WTC11 (cell line): ENCODE data around the gene STK24. TPM values are rescaled to one million over a fixed set of nuclear protein-coding genes. Genes with fewer than 3 reads are reported as not detected.

Experiments used
- ATAC-seq: fragments of 200-7000 bp; cut with Tn5 transposase; 2 replicates; pipeline ENCODE4 v1.10.0; 2021; ENCODE audit warnings: mild to moderate bottlenecking, moderate library complexity
- CTCF ChIA-PET: fragments of 300-600 bp; sonication (Branson Sonifier 250); formaldehyde crosslinking; loops from one replicate; lab custom pipeline; 2021; ENCODE audit warnings: antibody characterized with exemption; lab: Charles Lee
- POLR2A ChIA-PET: fragments of 350-600 bp; sonication (Branson Sonifier 250); formaldehyde crosslinking; loops from one replicate; lab custom pipeline; 2021; ENCODE audit warnings: antibody characterized with exemption; lab: Charles Lee
- DNase-seq: peaks from one replicate; pipeline ENCODE4 v3.0.0; 2021; ENCODE audit warnings: low spot score
- H3K27ac Mint-ChIP-seq: 2 replicates; pipeline ENCODE4 v1.8.0; 2021; ENCODE audit warnings: mixed read lengths
- H3K27me3 Mint-ChIP-seq: 2 replicates; pipeline ENCODE4 v1.8.0; 2021; ENCODE audit warnings: low read depth, mild to moderate bottlenecking, moderate library complexity, mixed read lengths
- H3K36me3 Mint-ChIP-seq: 2 replicates; pipeline ENCODE4 v1.8.0; 2021; ENCODE audit warnings: mixed read lengths
- H3K4me1 Mint-ChIP-seq: 2 replicates; pipeline ENCODE4 v1.8.0; 2022; ENCODE audit warnings: mixed read lengths
- H3K4me3 Mint-ChIP-seq: 2 replicates; pipeline ENCODE4 v1.8.0; 2021; ENCODE audit warnings: mild to moderate bottlenecking, moderate library complexity, mixed read lengths
- H3K9me3 Mint-ChIP-seq: 2 replicates; pipeline ENCODE4 v1.8.0; 2021; ENCODE audit warnings: mixed read lengths
- ETV6 ChIP-seq: sonication (generic); formaldehyde crosslinking; IDR thresholded peaks from 2 replicates; pipeline ENCODE4 v1.8.1; 2022; ENCODE audit warnings: mild to moderate bottlenecking, missing genetic modification reagents
- FOXP4 ChIP-seq: sonication (generic); formaldehyde crosslinking; IDR thresholded peaks from 2 replicates; pipeline ENCODE4 v1.8.0; 2022; ENCODE audit warnings: mild to moderate bottlenecking, missing genetic modification reagents
- GABPB1 ChIP-seq: sonication (generic); formaldehyde crosslinking; IDR thresholded peaks from 2 replicates; pipeline ENCODE4 v1.8.1; 2023; ENCODE audit warnings: mild to moderate bottlenecking, missing genetic modification reagents
- GTF2I ChIP-seq: fragments of 250-450 bp; sonication (Bioruptor Pico); conservative IDR thresholded peaks from 2 replicates; pipeline ENCODE4 v1.4.0; 2021; ENCODE audit warnings: mild to moderate bottlenecking
- HMGXB4 ChIP-seq: sonication (generic); formaldehyde crosslinking; IDR thresholded peaks from 2 replicates; pipeline ENCODE4 v1.8.1; 2023; ENCODE audit warnings: mild to moderate bottlenecking, moderate library complexity, missing genetic modification reagents
- IRF1 ChIP-seq: sonication (generic); formaldehyde crosslinking; IDR thresholded peaks from 2 replicates; pipeline ENCODE4 v1.8.0; 2023; ENCODE audit warnings: missing genetic modification reagents
- JAZF1 ChIP-seq: fragments of 250-450 bp; sonication (Bioruptor Pico); IDR thresholded peaks from 2 replicates; pipeline ENCODE4 v1.9.0; 2021; ENCODE audit warnings: moderate library complexity, mild to moderate bottlenecking, inconsistent platforms
- MAX ChIP-seq: sonication (generic); formaldehyde crosslinking; IDR thresholded peaks from 2 replicates; pipeline ENCODE4 v1.8.0; 2022; ENCODE audit warnings: mild to moderate bottlenecking, missing genetic modification reagents
- MXD4 ChIP-seq: fragments of 250-450 bp; sonication (Bioruptor Pico); IDR thresholded peaks from 2 replicates; pipeline ENCODE4 v1.8.0; 2021; ENCODE audit warnings: mild to moderate bottlenecking, moderate library complexity, borderline replicate concordance
- MYBL2 ChIP-seq: sonication (generic); formaldehyde crosslinking; IDR thresholded peaks from 2 replicates; pipeline ENCODE4 v1.8.1; 2023; ENCODE audit warnings: mild to moderate bottlenecking, moderate library complexity, missing genetic modification reagents
- NFE2L1 ChIP-seq: sonication (generic); formaldehyde crosslinking; IDR thresholded peaks from 2 replicates; pipeline ENCODE4 v1.8.1; 2023; ENCODE audit warnings: missing genetic modification reagents
- NFYB ChIP-seq: sonication (generic); formaldehyde crosslinking; conservative IDR thresholded peaks from 2 replicates; pipeline ENCODE4 v1.8.0; 2022; ENCODE audit warnings: low read depth, missing genetic modification reagents
- NR3C1 ChIP-seq: sonication (generic); formaldehyde crosslinking; conservative IDR thresholded peaks from 2 replicates; pipeline ENCODE4 v1.8.1; 2023; ENCODE audit warnings: low read depth, mild to moderate bottlenecking, missing genetic modification reagents
- RORB ChIP-seq: fragments of 250-450 bp; sonication (Bioruptor Pico); IDR thresholded peaks from 2 replicates; pipeline ENCODE4 v1.9.0; 2021; ENCODE audit warnings: mild to moderate bottlenecking
- SP1 ChIP-seq: sonication (generic); formaldehyde crosslinking; conservative IDR thresholded peaks from 2 replicates; pipeline ENCODE4 v1.8.1; 2022; ENCODE audit warnings: missing genetic modification reagents
- STAT6 ChIP-seq: sonication (generic); formaldehyde crosslinking; conservative IDR thresholded peaks from 2 replicates; pipeline ENCODE4 v1.8.1; 2023; ENCODE audit warnings: mild to moderate bottlenecking, low read depth, missing genetic modification reagents, moderate library complexity
- TEAD4 ChIP-seq: sonication (generic); formaldehyde crosslinking; IDR thresholded peaks from 2 replicates; pipeline ENCODE4 v1.8.0; 2022; ENCODE audit warnings: mild to moderate bottlenecking, missing genetic modification reagents
- ZMAT4 ChIP-seq: fragments of 250-450 bp; sonication (Bioruptor Pico); IDR thresholded peaks from 2 replicates; pipeline ENCODE4 v1.9.0; 2021; ENCODE audit warnings: mild to moderate bottlenecking
- ZNF121 ChIP-seq: sonication (generic); formaldehyde crosslinking; IDR thresholded peaks from 2 replicates; pipeline ENCODE4 v1.8.0; 2023; ENCODE audit warnings: missing genetic modification reagents
- ZNF219 ChIP-seq: sonication (generic); formaldehyde crosslinking; IDR thresholded peaks from 2 replicates; pipeline ENCODE4 v1.8.0; 2023; ENCODE audit warnings: missing genetic modification reagents, mild to moderate bottlenecking, borderline replicate concordance
- ZNF281 ChIP-seq: sonication (generic); formaldehyde crosslinking; IDR thresholded peaks from 2 replicates; pipeline ENCODE4 v1.8.0; 2023; ENCODE audit warnings: mild to moderate bottlenecking, missing genetic modification reagents
- ZNF396 ChIP-seq: fragments of 250-450 bp; sonication (Bioruptor Pico); IDR thresholded peaks from 2 replicates; pipeline ENCODE4 v1.8.0; 2021; ENCODE audit warnings: mild to moderate bottlenecking, moderate library complexity, borderline replicate concordance
- ZNF532 ChIP-seq: fragments of 250-450 bp; sonication (Bioruptor Pico); IDR thresholded peaks from 2 replicates; pipeline ENCODE4 v1.9.0; 2021; ENCODE audit warnings: mild to moderate bottlenecking, borderline replicate concordance
- total RNA-seq: library from RNA; stranded (reverse); gene quantifications from 3 replicates; pipeline ENCODE4 v1.2.3, GENCODE V29; 2021

The STK24 gene
- total RNA-seq, 1 experiment from 2014 or later, result 138 TPM

- TF ChIP-seq STAT6 (CRISPR knock-in tag) (no peak), ZMAT4 (CRISPR knock-in tag) (no peak), SP1 (CRISPR knock-in tag) (no peak), TEAD4 (CRISPR knock-in tag) (no peak), MAX (no peak), ZNF121 (CRISPR knock-in tag) (no peak), MYBL2 (CRISPR knock-in tag) (no peak)
Measured at GRCh38 chr13:98457053-98457452, 119.9 kb downstream of the STK24 start (continued).

GRCh38 chr13:98456413-98456845, 120.5 kb downstream of the STK24 start:
- H3K4me1 Mint-ChIP-seq, result peaks cover 8% of the 10 kb centered on the region
- DNase-seq, result no peak

More at GRCh38 chr13:98456413-98456845, 120.5 kb downstream of the STK24 start:
- H3K9me3 Mint-ChIP-seq, result no peaks in the 10 kb centered on the region
- no peak overlapping the region for H3K27ac Mint-ChIP-seq
- no peak for ATAC-seq
- TF ChIP-seq GABPB1 (CRISPR knock-in tag) (no peak), ZNF396 (CRISPR knock-in tag) (no peak), MXD4 (CRISPR knock-in tag) (no peak), GTF2I (no peak), ZNF532 (no peak), NFE2L1 (CRISPR knock-in tag) (no peak), JAZF1 (CRISPR knock-in tag) (no peak), ZNF281 (CRISPR knock-in tag) (no peak), ETV6 (CRISPR knock-in tag) (no peak), IRF1 (CRISPR knock-in tag) (no peak), RORB (CRISPR knock-in tag) (no peak), FOXP4 (CRISPR knock-in tag) (no peak), ZNF219 (CRISPR knock-in tag) (no peak), NR3C1 (no peak), NFYB (CRISPR knock-in tag) (no peak), HMGXB4 (CRISPR knock-in tag) (no peak)
- TF ChIP-seq, all 79 proteins: peak for 0
- Mint-ChIP-seq H3K4me3 (no peak overlapping the region), H3K36me3 (peaks cover 56% of the 10 kb centered on the region), H3K27me3 (no peaks in the 10 kb centered on the region)
- POLR2A ChIA-PET, result no interaction called here
- CTCF ChIA-PET, result interaction anchor here (1.0 to 2.1 kb wide), 5 partner anchors 8 to 197 kb away, joined by 3 to 8 read pairs (median 5); no protein-coding TSS in a partner anchor
